Kidney (tissue), 14 donors: ENCODE results near the gene PRR36. TPM values are rescaled to one million over a fixed set of nuclear protein-coding genes. Genes with fewer than 3 reads are reported as not detected.

Source experiments
- DNase-seq, 5 donors: peaks; one replicate each; pipeline ENCODE4 v3.0.0-alpha.2; 2013 to 2020
- FAIRE-seq: peaks from 2 replicates; lab custom pipeline; 2012; peaks lifted over from hg19 to GRCh38; lab: Jason Lieb, UNC
- H3K27ac ChIP-seq, 2 donors: one replicate each; pipeline ENCODE4 v1.7.0; 2013; ENCODE audit warnings: low read depth in 2 of 2, low read length in 2 of 2, inconsistent platforms in 1 of 2
- H3K27me3 ChIP-seq: one replicate; pipeline ENCODE4 v1.7.1; 2013; ENCODE audit warnings: low read length, inconsistent platforms; ENCODE audit not compliant: control insufficient read depth, insufficient read depth
- H3K36me3 ChIP-seq, 3 donors: one replicate each; pipeline versions ENCODE4 v1.7.0 to v1.7.1; 2013; ENCODE audit warnings: low read length in 3 of 3, control low read depth in 1 of 3, inconsistent platforms in 1 of 3; ENCODE audit not compliant: insufficient read depth in 3 of 3, control insufficient read depth in 2 of 3
- H3K4me1 ChIP-seq, 3 donors: one replicate each; pipeline versions ENCODE4 v1.7.0 to v1.7.1; 2013; ENCODE audit warnings: low read length in 3 of 3, inconsistent platforms in 1 of 3, low read depth in 1 of 3; ENCODE audit not compliant: control insufficient read depth in 2 of 3, insufficient read depth in 2 of 3
- H3K4me3 ChIP-seq, 3 donors: one replicate each; pipeline versions ENCODE4 v1.7.0 to v1.8.1; 2013; ENCODE audit warnings: low read length in 3 of 3, control low read depth in 1 of 3, inconsistent platforms in 1 of 3
- H3K9ac ChIP-seq, 3 donors: one replicate each; pipeline versions ENCODE4 v1.7.0 to v1.7.1; 2013; ENCODE audit warnings: low read length in 3 of 3, control low read depth in 1 of 3, inconsistent platforms in 1 of 3
- H3K9me3 ChIP-seq, 3 donors: one replicate each; pipeline versions ENCODE4 v1.7.0 to v1.7.1; 2013; ENCODE audit warnings: low read length in 3 of 3, control low read depth in 1 of 3, inconsistent platforms in 1 of 3; ENCODE audit not compliant: control insufficient read depth in 2 of 3, insufficient read depth in 1 of 3
- CTCF ChIP-seq: IDR thresholded peaks from 3 replicates; pipeline ENCODE4 v1.5.1; 2012; ENCODE audit warnings: mild to moderate bottlenecking, moderate library complexity, borderline replicate concordance; ENCODE audit not compliant: insufficient read depth; ENCODE audit errors: extremely low read depth
- intact Hi-C: fragments of 100-400 bp; cut with DNase I; formaldehyde crosslinking; loops from one replicate; pipeline ENCODE4 v1.11.1; 2022
- polyA plus RNA-seq: library from polyadenylated mRNA; stranded (reverse); fragments of 350-450 nt; fragmentation: Illumina TruSeq; extraction: RNeasy Lipid Tissue Mini Kit (QIAGEN cat#74804); gene quantifications from one replicate; pipeline ENCODE4 v1.2.3, GENCODE V29; 2014; ENCODE audit warnings: low read depth, low replicate concordance; ENCODE audit not compliant: insufficient read depth
- total RNA-seq: library from RNA; stranded (reverse); fragmentation: NEBNext Ultra II Directional; extraction: Animal tissue kit (Norgen Biotek cat#: 25700); gene quantifications from one replicate; pipeline ENCODE4 v1.2.1, GENCODE V29; 2021
- donor health status: control.
- donor health status: control.
- donor health status: control.
- donor health status: control.
- donor health status: control.
- donor health status: DM: yes; HTN: yes; CAD: no.
- donor health status: Normal renal cell carcinoma (clear cell type).

PRR36 gene
- total and polyA plus RNA-seq, 2 donors from 2014 or later: 1.1 to 4.2 TPM

DNA sequence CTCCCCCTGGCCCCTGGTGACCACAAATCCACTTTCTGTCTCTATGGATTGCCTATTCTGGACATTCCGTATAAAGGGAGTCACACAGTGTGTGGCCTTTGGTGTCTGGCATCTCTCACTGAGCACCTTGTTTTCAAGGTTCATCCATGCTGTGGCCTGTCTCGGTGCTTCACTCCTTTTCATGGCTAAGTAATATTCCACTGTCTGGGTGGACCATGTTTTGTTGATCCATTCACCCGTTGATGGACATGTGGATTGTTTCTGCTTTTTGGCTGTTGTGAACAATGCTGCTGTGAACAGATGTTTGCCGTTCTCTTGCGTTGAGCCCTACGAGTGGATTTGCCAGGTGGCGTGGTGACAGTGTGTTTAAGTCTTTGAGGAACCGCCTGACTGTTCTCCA is 33.6 kb downstream of the PRR36 start:
- intact Hi-C loops: no loop called here
- no peak for FAIRE-seq
- H3K4me1 ChIP-seq: peaks cover 0 to 8% (median 0%) of the 10 kb centered on the region in 3 donors
- no peaks in the 10 kb centered on the region for H3K36me3 ChIP-seq
- H3K27ac ChIP-seq: no peak overlapping the region
- H3K9ac ChIP-seq: no peak overlapping the region
- peak in 1 of 5 donors; percentile 20 for DNase-seq
- no peak overlapping the region for H3K4me3 ChIP-seq
- no peak for TF ChIP-seq CTCF
- H3K27me3 ChIP-seq: no peaks in the 10 kb centered on the region
- H3K9me3 ChIP-seq: peaks cover 0 to 6% (median 0%) of the 10 kb centered on the region in 3 donors

- Histone ChIP-seq H3K9ac (no peak overlapping the region), H3K27ac (no peak overlapping the region), H3K9me3 (peaks cover 0 to 6% (median 0%) of the 10 kb centered on the region in 3 donors), H3K4me3 (no peak overlapping the region), H3K4me1 (peaks cover 0 to 2% (median 0%) of the 10 kb centered on the region in 3 donors), H3K36me3 (no peaks in the 10 kb centered on the region), H3K27me3 (no peaks in the 10 kb centered on the region)
- TF ChIP-seq CTCF: no peak
- FAIRE-seq (no peak), DNase-seq (peak in 1 of 5 donors; percentile 27)
- intact Hi-C loops: no loop called here
Measured at GRCh38 chr19:7839476-7839875, 34.7 kb downstream of the PRR36 start.

DNA sequence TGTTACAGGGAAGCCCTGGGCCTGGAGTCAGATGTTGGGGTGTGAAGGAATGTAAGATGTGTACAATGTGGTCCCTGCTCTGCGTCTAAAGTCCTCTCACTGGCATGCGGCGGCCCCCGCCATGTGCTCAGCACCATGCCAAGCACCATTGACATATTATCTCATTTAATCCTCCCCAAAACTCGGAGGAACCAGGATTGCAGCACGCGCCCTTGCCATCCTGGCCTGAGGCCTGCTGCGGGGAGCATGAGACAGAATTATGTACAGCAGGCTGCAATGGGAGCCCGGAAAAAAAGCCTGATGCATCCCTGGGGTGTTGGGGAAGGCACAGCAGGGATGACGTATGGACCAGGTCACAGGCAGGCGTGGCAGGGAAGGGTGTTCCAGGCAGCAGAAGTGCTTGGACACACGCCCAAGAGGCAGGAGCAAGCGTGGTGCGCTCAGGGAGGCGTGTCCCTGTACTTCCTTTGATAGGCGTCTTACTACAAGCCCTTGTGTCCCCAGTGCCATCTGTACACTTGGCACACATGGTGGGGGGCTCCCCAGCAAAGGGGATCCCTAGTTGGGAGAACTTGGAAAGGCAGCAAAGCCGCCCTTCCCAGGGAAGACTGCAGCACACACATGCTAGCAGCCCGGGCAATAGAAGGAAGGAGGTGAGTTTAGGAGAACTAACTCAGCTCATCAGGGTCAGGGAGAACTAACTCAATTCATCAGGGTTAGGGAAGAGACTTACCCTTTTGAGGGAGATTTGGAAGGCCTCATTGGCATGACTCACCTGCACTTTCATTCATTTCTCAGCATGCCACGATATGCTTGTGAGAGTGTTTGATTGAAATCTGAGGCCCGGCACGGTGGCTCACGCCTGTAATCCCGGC is 40.7 kb downstream of the PRR36 start:
- H3K27me3 ChIP-seq: no peaks in the 10 kb centered on the region
- intact Hi-C loops: no loop called here
- H3K9ac ChIP-seq: no peak overlapping the region
- FAIRE-seq: no peak
- peak in 1 of 5 donors; percentile 79 for DNase-seq
- H3K27ac ChIP-seq: no peak overlapping the region
- no peaks in the 10 kb centered on the region for H3K36me3 ChIP-seq
- H3K4me3 ChIP-seq: no peak overlapping the region
- no peak for TF ChIP-seq CTCF
- H3K4me1 ChIP-seq: peaks cover 0 to 23% (median 4%) of the 10 kb centered on the region in 3 donors
- no peaks in the 10 kb centered on the region for H3K9me3 ChIP-seq
